MCF 10A (cell line): ENCODE results near the gene CEP295NL. TPM values are rescaled to one million over a fixed set of nuclear protein-coding genes. Genes with fewer than 3 reads are reported as not detected.

Source experiments
- BruUV-seq: library from RNA; stranded (reverse); fragments of 400-500 nt; replicated peaks from 2 replicates; lab custom pipeline; 2021; lab: Mats Ljungman, UMichigan
- CTCF ChIA-PET: fragments of 300-600 bp; sonication (Branson Sonifier 250); formaldehyde crosslinking; extraction: SDS; loops from one replicate; lab custom pipeline; 2021; ENCODE audit warnings: antibody characterized with exemption, inconsistent platforms; lab: Yijun Ruan, JAX
- POLR2A ChIA-PET: fragments of 300-600, 350-650 bp; sonication (Branson Sonifier 250); formaldehyde crosslinking; extraction: SDS; loops from one replicate; lab custom pipeline; 2020; ENCODE audit warnings: antibody characterized with exemption, inconsistent platforms; lab: Yijun Ruan, JAX
- DNase-seq: peaks from one replicate; pipeline ENCODE4 v3.0.0-alpha.2; 2018; ENCODE audit not compliant: unreplicated experiment
- H3K27ac Mint-ChIP-seq: one replicate; pipeline ENCODE4 v1.8.0; 2022; ENCODE audit warnings: mild to moderate bottlenecking, low read depth, mixed read lengths; ENCODE audit not compliant: unreplicated experiment
- H3K27me3 Mint-ChIP-seq: one replicate; pipeline ENCODE4 v1.8.0; 2022; ENCODE audit warnings: mixed read lengths; ENCODE audit not compliant: insufficient read depth, unreplicated experiment
- H3K36me3 Mint-ChIP-seq: one replicate; pipeline ENCODE4 v1.8.0; 2022; ENCODE audit warnings: mild to moderate bottlenecking, moderate library complexity, mixed read lengths; ENCODE audit not compliant: insufficient read depth, unreplicated experiment
- H3K4me1 Mint-ChIP-seq: one replicate; pipeline ENCODE4 v1.8.0; 2022; ENCODE audit warnings: mixed read lengths; ENCODE audit not compliant: insufficient read depth, unreplicated experiment
- H3K4me3 Mint-ChIP-seq: one replicate; pipeline ENCODE4 v1.8.0; 2022; ENCODE audit warnings: mild to moderate bottlenecking, moderate library complexity, mixed read lengths; ENCODE audit not compliant: unreplicated experiment
- H3K9me3 Mint-ChIP-seq: one replicate; pipeline ENCODE4 v1.8.0; 2022; ENCODE audit warnings: mixed read lengths; ENCODE audit not compliant: unreplicated experiment
- CTCF ChIP-seq: fragments of 200-600 bp; IDR thresholded peaks from one replicate; pipeline ENCODE4 v1.8.0; 2022; ENCODE audit warnings: antibody characterized with exemption, mild to moderate bottlenecking; ENCODE audit not compliant: unreplicated experiment
- intact Hi-C: fragments of 100-400 bp; cut with micrococcal nuclease; formaldehyde crosslinking; loops from 2 replicates; pipeline ENCODE4 v1.14.1; 2022
- total RNA-seq: library from RNA; stranded (reverse); gene quantifications from 2 replicates; pipeline ENCODE4 v1.2.3, GENCODE V29; 2022

The CEP295NL gene
- total RNA-seq, 1 experiment from 2014 or later, result 0.68 TPM

GRCh38 chr17:78896091-78896833 lies 6.7 kb downstream of the CEP295NL start:
- TF ChIP-seq CTCF, result no peak
- H3K4me3 Mint-ChIP-seq, result no peak overlapping the region
- H3K9me3 Mint-ChIP-seq, result no peaks in the 10 kb centered on the region
- ChIA-PET CTCF (interaction anchor here (0.6 kb wide), 3 partner anchors 89 to 905 kb away, joined by 3 to 4 read pairs (median 3); no protein-coding TSS in a partner anchor), POLR2A (interaction anchor here (1.3 kb wide), 1 partner anchor 8 kb away, joined by 4 read pairs; no protein-coding TSS in a partner anchor)
- intact Hi-C loops, result no loop called here
- no peak overlapping the region for H3K27ac Mint-ChIP-seq
- peaks cover 10% of the 10 kb centered on the region for H3K4me1 Mint-ChIP-seq
- no peaks in the 10 kb centered on the region for H3K27me3 Mint-ChIP-seq
- BruUV-seq, result no TSS peak
- peaks cover 17% of the 10 kb centered on the region for H3K36me3 Mint-ChIP-seq
- no peak for DNase-seq

GRCh38 chr17:78895322-78895721 lies 7.7 kb downstream of the CEP295NL start:
- no peaks in the 10 kb centered on the region for H3K27me3 Mint-ChIP-seq
- intact Hi-C loops, result no loop called here
- BruUV-seq, result no TSS peak
- POLR2A ChIA-PET, result interaction anchor here (1.3 kb wide), 1 partner anchor 9 kb away, joined by 4 read pairs; no protein-coding TSS in a partner anchor
- H3K27ac Mint-ChIP-seq, result no peak overlapping the region
- H3K4me3 Mint-ChIP-seq, result no peak overlapping the region
- no peaks in the 10 kb centered on the region for H3K9me3 Mint-ChIP-seq
- CTCF ChIA-PET, result interaction anchor here (0.6 to 1.7 kb wide), 2 partner anchors 11 to 90 kb away, joined by 3 to 4 read pairs; no protein-coding TSS in a partner anchor
- TF ChIP-seq CTCF, result no peak
- H3K36me3 Mint-ChIP-seq, result peaks cover 24% of the 10 kb centered on the region
- peaks cover 10% of the 10 kb centered on the region for H3K4me1 Mint-ChIP-seq
- DNase-seq, result no peak

GRCh38 chr17:78893684-78894083 lies 9.3 kb downstream of the CEP295NL start:
- no peak for TF ChIP-seq CTCF
- POLR2A ChIA-PET, result interaction anchor here (0.9 to 1.0 kb wide), 2 partner anchors 10 to 12 kb away, joined by 4 to 5 read pairs; no protein-coding TSS in a partner anchor
- no peaks in the 10 kb centered on the region for H3K9me3 Mint-ChIP-seq
- no peaks in the 10 kb centered on the region for H3K27me3 Mint-ChIP-seq
- CTCF ChIA-PET, result interaction anchor here (0.8 to 1.7 kb wide), 2 partner anchors 9 to 78 kb away, joined by 4 read pairs; no protein-coding TSS in a partner anchor
- intact Hi-C loops, result no loop called here
- no peaks in the 10 kb centered on the region for H3K4me1 Mint-ChIP-seq
- peaks cover 21% of the 10 kb centered on the region for H3K36me3 Mint-ChIP-seq
- no peak overlapping the region for H3K27ac Mint-ChIP-seq
- no peak for DNase-seq
- no peak overlapping the region for H3K4me3 Mint-ChIP-seq
- no TSS peak for BruUV-seq

GRCh38 chr17:78892936-78893379 lies 10.0 kb downstream of the CEP295NL start:
- CTCF ChIA-PET, result no interaction called here
- TF ChIP-seq CTCF, result no peak
- intact Hi-C loops, result no loop called here
- H3K27me3 Mint-ChIP-seq, result no peaks in the 10 kb centered on the region
- H3K4me1 Mint-ChIP-seq, result no peaks in the 10 kb centered on the region
- H3K9me3 Mint-ChIP-seq, result no peaks in the 10 kb centered on the region
- BruUV-seq, result no TSS peak
- H3K27ac Mint-ChIP-seq, result no peak overlapping the region
- no peak overlapping the region for H3K4me3 Mint-ChIP-seq
- peaks cover 15% of the 10 kb centered on the region for H3K36me3 Mint-ChIP-seq
- POLR2A ChIA-PET, result no interaction called here
- no peak for DNase-seq
